GM19240 (cell line): ENCODE measurements around the gene AFMID.

Experiments
- DNase-seq: peaks from one replicate; pipeline ENCODE4 v3.0.0; 2011; ENCODE audit warnings: low spot score; ENCODE audit not compliant: insufficient read length

AFMID gene

GRCh38 chr17:78255029-78255656 lies 68.0 kb downstream of the AFMID start:
- DNase-seq = no peak

- no peak for DNase-seq
Measured at GRCh38 chr17:78255953-78256706, 69.0 kb downstream of the AFMID start.

GRCh38 chr17:78256707-78257591 lies 69.8 kb downstream of the AFMID start:
- no peak for DNase-seq
